ENCODE data around the gene GRK4.

DNA sequence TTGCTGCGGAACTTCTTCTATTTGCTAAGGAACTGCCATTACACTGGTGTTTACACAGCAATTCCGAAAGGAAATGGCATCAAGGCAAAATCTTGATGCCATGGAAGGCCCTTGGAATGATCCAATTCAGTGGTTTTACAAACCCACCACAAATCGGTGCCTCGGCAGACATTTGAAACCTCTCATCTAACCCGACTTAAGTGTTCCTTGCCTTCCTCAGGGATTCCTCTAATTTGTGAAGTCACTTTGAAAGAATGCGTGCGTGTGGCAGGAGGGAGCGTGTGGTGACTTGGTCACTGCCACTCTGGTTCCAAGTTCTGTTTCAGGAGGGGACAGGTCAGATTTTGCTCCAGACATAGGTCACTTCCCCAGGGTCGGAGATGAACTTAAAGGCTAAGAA, 4.9 kb upstream of the GRK4 start:
- TF ChIP-seq POLR2A (IDR thresholded peaks at IDR 0.05; ENCODE audit: low read depth, low read length) (no peak), PAX5 (IDR thresholded peaks at IDR 0.05; ENCODE audit: insufficient read depth, low read length, severe bottlenecking) (no peak), TAF1 (IDR thresholded peaks at IDR 0.05; ENCODE audit: low read depth, low read length) (no peak), SPI1 (IDR thresholded peaks at IDR 0.05; ENCODE audit: low read depth, low read length) (no peak), POLR2AphosphoS5 (IDR thresholded peaks at IDR 0.05; ENCODE audit: low read depth, low read length) (no peak), POU2F2 (IDR thresholded peaks at IDR 0.05; ENCODE audit: low read depth, low read length) (no peak)
